H1 (cell line): ENCODE results near the gene POMP. TPM values are rescaled to one million over a fixed set of nuclear protein-coding genes. Genes with fewer than 3 reads are reported as not detected.

ENCODE experiments used
- CTCF ChIA-PET: fragments of 300-600 bp; sonication (Branson Sonifier 250); formaldehyde crosslinking; loops from one replicate; lab custom pipeline; 2021; ENCODE audit not compliant: partially characterized antibody; lab: Charles Lee
- POLR2A ChIA-PET: fragments of 300-600 bp; sonication (Branson Sonifier 250); formaldehyde crosslinking; loops from one replicate; lab custom pipeline; 2021; ENCODE audit warnings: inconsistent platforms; ENCODE audit not compliant: partially characterized antibody; lab: Charles Lee
- DNase-seq, 2 experiments: peaks; one replicate each; pipeline versions ENCODE4 v3.0.0 to v3.0.0-alpha.2; 2010 to 2022; ENCODE audit warnings: low spot score in 2 of 2, low read depth in 1 of 2, mixed read lengths in 1 of 2
- FAIRE-seq: peaks from 2 replicates; lab custom pipeline; 2011; peaks lifted over from hg19 to GRCh38; lab: Jason Lieb, UNC
- H2AFZ ChIP-seq: 2 replicates; pipeline ENCODE4 v1.8.1; 2012; ENCODE audit warnings: low read length, inconsistent platforms
- H2AK5ac ChIP-seq: 2 replicates; pipeline ENCODE4 v1.6.1; 2013; ENCODE audit warnings: low read depth, low read length
- H2BK120ac ChIP-seq: replicated peaks from 2 replicates; pipeline ENCODE3; 2013; ENCODE audit warnings: low read depth, low read length, inconsistent platforms
- H2BK12ac ChIP-seq: 2 replicates; pipeline ENCODE4 v1.6.1; 2013; ENCODE audit warnings: low read depth, low read length
- H2BK15ac ChIP-seq: 2 replicates; pipeline ENCODE4 v1.6.1; 2013; ENCODE audit warnings: low read length
- H2BK20ac ChIP-seq: 2 replicates; pipeline ENCODE4 v1.6.1; 2013; ENCODE audit warnings: low read length
- H2BK5ac ChIP-seq: 2 replicates; pipeline ENCODE4 v1.6.1; 2013; ENCODE audit warnings: low read depth, low read length
- H3K14ac ChIP-seq: 2 replicates; pipeline ENCODE4 v1.6.1; 2013; ENCODE audit warnings: inconsistent platforms; ENCODE audit not compliant: insufficient read length
- H3K18ac ChIP-seq: 2 replicates; pipeline ENCODE4 v1.6.1; 2013; ENCODE audit warnings: low read length; ENCODE audit errors: extremely low read depth
- H3K23ac ChIP-seq: 2 replicates; pipeline ENCODE4 v1.6.1; 2013; ENCODE audit warnings: inconsistent platforms; ENCODE audit not compliant: insufficient read length
- H3K23me2 ChIP-seq: 2 replicates; pipeline ENCODE4 v1.6.1; 2013; ENCODE audit warnings: low read depth, low read length
- H3K27ac ChIP-seq: 2 replicates; pipeline ENCODE4 v1.6.1; 2011; ENCODE audit warnings: low read depth, low read length, inconsistent platforms
- H3K27me3 ChIP-seq, 4 experiments: replicated peaks in 1 of 4; 1 replicate in 1 of 4; 2 replicates in 3 of 4; pipeline versions ENCODE4 v1.6.1 to v1.8.1; 2011 to 2013; ENCODE audit warnings: low read length in 3 of 4, mild to moderate bottlenecking in 3 of 4, inconsistent platforms in 2 of 4, mixed read lengths in 2 of 4, moderate library complexity in 1 of 4; ENCODE audit not compliant: control insufficient read depth in 3 of 4, insufficient read depth in 3 of 4; ENCODE audit errors: extremely low read depth in 1 of 4
- H3K36me3 ChIP-seq, 4 experiments: 2 replicates each; pipeline versions ENCODE4 v1.6.1 to v1.8.1; 2011 to 2013; ENCODE audit warnings: mild to moderate bottlenecking in 4 of 4, low read length in 3 of 4, moderate library complexity in 2 of 4, control low read depth in 1 of 4, inconsistent platforms in 1 of 4; ENCODE audit not compliant: insufficient read depth in 4 of 4, control insufficient read depth in 2 of 4
- H3K4ac ChIP-seq: replicated peaks from 2 replicates; pipeline ENCODE3; 2013; ENCODE audit warnings: low read length, low read depth, mixed read lengths, inconsistent platforms; ENCODE audit not compliant: insufficient read length
- H3K4me1 ChIP-seq, 4 experiments: replicated peaks in 1 of 4; 1 replicate in 1 of 4; 2 replicates in 3 of 4; pipeline versions ENCODE4 v1.6.1 to v1.8.1; 2011 to 2013; ENCODE audit warnings: low read length in 3 of 4, inconsistent platforms in 2 of 4, mixed read lengths in 1 of 4; ENCODE audit not compliant: insufficient read depth in 4 of 4, control insufficient read depth in 3 of 4
- H3K4me2 ChIP-seq, 2 experiments: 2 replicates each; pipeline versions ENCODE4 v1.6.1 to v1.8.1; 2011 to 2013; ENCODE audit warnings: low read depth in 2 of 2, low read length in 2 of 2, control low read depth in 1 of 2, inconsistent platforms in 1 of 2, mild to moderate bottlenecking in 1 of 2; ENCODE audit not compliant: insufficient read depth in 1 of 2
- H3K4me3 ChIP-seq, 4 experiments: fragments of 200-600, 300-600 bp in 1 of 4; sonication (generic), shearing (Covaris generic), sonication (Bioruptor Twin) in 1 of 4; 2 replicates each; pipeline versions ENCODE4 v1.5.1 to v1.8.1; 2011 to 2016; ENCODE audit warnings: low read length in 4 of 4, low read depth in 3 of 4, control low read depth in 2 of 4, inconsistent platforms in 2 of 4, mild to moderate bottlenecking in 2 of 4, mixed read lengths in 1 of 4, moderate library complexity in 1 of 4; ENCODE audit not compliant: insufficient read depth in 2 of 4; ENCODE audit errors: extremely low read depth in 1 of 4
- H3K56ac ChIP-seq: replicated peaks from 2 replicates; pipeline ENCODE3; 2013; ENCODE audit warnings: low read depth, mild to moderate bottlenecking, mixed read lengths, low read length, inconsistent platforms; ENCODE audit not compliant: insufficient read length
- H3K79me1 ChIP-seq: 2 replicates; pipeline ENCODE4 v1.6.1; 2013; ENCODE audit warnings: low read depth, low read length, control low read depth
- H3K79me2 ChIP-seq, 2 experiments: 2 replicates each; pipeline versions ENCODE4 v1.6.1 to v1.8.1; 2012 to 2013; ENCODE audit warnings: low read length in 2 of 2, mild to moderate bottlenecking in 2 of 2, inconsistent platforms in 1 of 2; ENCODE audit not compliant: insufficient read depth in 2 of 2, control insufficient read depth in 1 of 2
- H3K9ac ChIP-seq, 4 experiments: replicated peaks in 1 of 4; 1 replicate in 1 of 4; 2 replicates in 3 of 4; pipeline versions ENCODE4 v1.6.1 to v1.8.1; 2011 to 2013; ENCODE audit warnings: low read depth in 3 of 4, low read length in 3 of 4, control low read depth in 2 of 4, mild to moderate bottlenecking in 2 of 4, moderate library complexity in 2 of 4, inconsistent platforms in 1 of 4; ENCODE audit errors: extremely low read depth in 1 of 4
- H3K9me3 ChIP-seq, 2 experiments: 2 replicates each; pipeline versions ENCODE4 v1.6.1 to v1.8.1; 2012 to 2013; ENCODE audit warnings: mild to moderate bottlenecking in 2 of 2, moderate library complexity in 2 of 2, control low read depth in 1 of 2, inconsistent platforms in 1 of 2, low read depth in 1 of 2, low read length in 1 of 2, mixed read lengths in 1 of 2; ENCODE audit not compliant: insufficient read depth in 2 of 2
- H4K20me1 ChIP-seq, 2 experiments: replicated peaks in 1 of 2; 2 replicates each; pipeline versions ENCODE3 to v1.8.1; 2011 to 2013; ENCODE audit warnings: inconsistent platforms in 2 of 2, low read length in 2 of 2, mild to moderate bottlenecking in 1 of 2; ENCODE audit not compliant: insufficient read depth in 2 of 2, control insufficient read depth in 1 of 2
- H4K5ac ChIP-seq: 2 replicates; pipeline ENCODE4 v1.6.1; 2013; ENCODE audit warnings: low read length, low read depth, mixed read lengths, inconsistent platforms; ENCODE audit not compliant: insufficient read length
- H4K8ac ChIP-seq: 2 replicates; pipeline ENCODE4 v1.8.0; 2013; ENCODE audit warnings: mild to moderate bottlenecking, moderate library complexity, low read length, inconsistent platforms; ENCODE audit not compliant: insufficient read depth; ENCODE audit errors: extremely low read depth
- H4K91ac ChIP-seq: replicated peaks from 2 replicates; pipeline ENCODE3; 2013; ENCODE audit warnings: low read length, mixed read lengths, inconsistent platforms; ENCODE audit not compliant: insufficient read length
- ASH2L ChIP-seq: fragments of 200-600, 300-600 bp; sonication (generic); IDR thresholded peaks from one replicate; pipeline ENCODE4 v1.7.1; 2017; ENCODE audit warnings: low read length
- BRCA1 ChIP-seq: IDR thresholded peaks from 2 replicates; pipeline ENCODE4 v1.6.1; 2012; ENCODE audit warnings: low read depth, low read length, improper control_type of control experiment
- CEBPB ChIP-seq: IDR thresholded peaks from 2 replicates; pipeline ENCODE4 v1.6.1; 2012; ENCODE audit warnings: low read depth, low read length
- E2F6 ChIP-seq: IDR thresholded peaks from 2 replicates; pipeline ENCODE4 v1.6.1; 2012; ENCODE audit warnings: inconsistent platforms
- JUND ChIP-seq: IDR thresholded peaks from 2 replicates; pipeline ENCODE4 v1.6.1; 2011; ENCODE audit warnings: mild to moderate bottlenecking, improper control_type of control experiment, low read length
- MAX ChIP-seq: IDR thresholded peaks from 2 replicates; pipeline ENCODE4 v1.6.1; 2012; ENCODE audit warnings: inconsistent platforms
- POU5F1 ChIP-seq: IDR thresholded peaks from 2 replicates; pipeline ENCODE4 v1.6.1; 2011; ENCODE audit warnings: low read depth, mild to moderate bottlenecking, low read length, moderate library complexity
- RFX5 ChIP-seq: IDR thresholded peaks from 2 replicates; pipeline ENCODE4 v1.6.1; 2011; ENCODE audit warnings: low read depth, low read length, improper control_type of control experiment, borderline replicate concordance
- RNF2 ChIP-seq: fragments of 200-900, 300-1000 bp; sonication (generic); IDR thresholded peaks from 2 replicates; pipeline ENCODE4 v1.7.1; 2016; ENCODE audit warnings: borderline replicate concordance, low read depth, mild to moderate bottlenecking, antibody characterized with exemption, low read length; ENCODE audit not compliant: poor library complexity, severe bottlenecking; ENCODE audit errors: missing control alignments
- RXRA ChIP-seq: IDR thresholded peaks from 2 replicates; pipeline ENCODE4 v1.6.1; 2011; ENCODE audit warnings: low read depth, mild to moderate bottlenecking, low read length, moderate library complexity; ENCODE audit not compliant: insufficient read depth
- TBP ChIP-seq: IDR thresholded peaks from 2 replicates; pipeline ENCODE4 v1.6.1; 2011; ENCODE audit warnings: low read depth, low read length, improper control_type of control experiment
- ZNF274 ChIP-seq: IDR thresholded peaks from 2 replicates; pipeline ENCODE4 v1.7.0; 2012; ENCODE audit warnings: low read length, borderline replicate concordance; ENCODE audit errors: extremely low read depth
- WGBS, 2 experiments: shearing (Covaris generic) in 1 of 2; methylation state at CpG; one replicate each; pipeline versions ENCODE4 v1.1.6 to v1.1.7; 2013 to 2015; ENCODE audit warnings: low lambda C conversion rate in 2 of 2, mixed read lengths in 2 of 2, inconsistent platforms in 1 of 2, low coverage in 1 of 2, missing lambda C conversion rate in 1 of 2; ENCODE audit not compliant: insufficient replicate concordance in 2 of 2, insufficient coverage in 1 of 2, insufficient read length in 1 of 2; ENCODE audit errors: extremely low coverage in 1 of 2, missing lambda C conversion rate in 1 of 2; 5-methylcytosine and 5-hydroxymethylcytosine counted together
- polyA plus RNA-seq, 7 experiments: library from polyadenylated mRNA; depleted of rRNA in 3 of 7; stranded (reverse) in 5 of 7; unstranded in 2 of 7; fragments of >200 nt in 5 of 7; fragments of 200-250 nt in 2 of 7; gene quantifications; 1 replicate in 5 of 7; 2 replicates in 1 of 7; 4 replicates in 1 of 7; pipeline versions ENCODE4 v1.2.1 to v1.2.3, GENCODE V29; 2011 to 2013; ENCODE audit warnings: missing spikeins in 2 of 7, mixed read lengths in 2 of 7
- total RNA-seq: library from RNA; stranded (reverse); fragmentation: NEBNext Ultra II Directional; extraction: Animal tissue kit (Norgen Biotek cat#: 25700); gene quantifications from 2 replicates; pipeline ENCODE4 v1.2.1, GENCODE V29; 2021

POMP gene
- total and polyA plus RNA-seq, 2 of the 8 experiments (the other 6 are each of a cell fraction or from before 2014, with no cell fraction given): 38.4 to 115 TPM

GRCh38 chr13:28717170-28717569 is 58.2 kb downstream of the POMP start:
- H2BK12ac ChIP-seq: no peak overlapping the region
- no peak overlapping the region for H2AFZ ChIP-seq
- TF ChIP-seq ZNF274: no peak
- TF ChIP-seq ASH2L: no peak
- TF ChIP-seq JUND: no peak
- no peak for TF ChIP-seq TBP
- no peak for TF ChIP-seq BRCA1
- TF ChIP-seq E2F6: no peak
- TF ChIP-seq MAX: no peak
- no peak for TF ChIP-seq RFX5
- TF ChIP-seq CEBPB: no peak
- TF ChIP-seq RXRA: no peak
- TF ChIP-seq RNF2: no peak
- TF ChIP-seq POU5F1: no peak
- FAIRE-seq (no peak), DNase-seq (no peak)
- no peak overlapping the region for H2BK15ac ChIP-seq
- no peaks in the 10 kb centered on the region for H3K36me3 ChIP-seq
- no peaks in the 10 kb centered on the region; a peak in 1 of 7 replicates for H3K4me1 ChIP-seq
- no peak overlapping the region for H2BK20ac ChIP-seq
- no peaks in the 10 kb centered on the region for H3K79me1 ChIP-seq
- no peak overlapping the region for H2BK120ac ChIP-seq
- no peaks in the 10 kb centered on the region for H4K20me1 ChIP-seq
- H3K9ac ChIP-seq: no peak overlapping the region
- H3K56ac ChIP-seq: no peak overlapping the region
- peaks cover 0 to 14% (median 12%) of the 10 kb centered on the region in 4 experiments; a peak in 6 of 7 replicates for H3K27me3 ChIP-seq
- no peak overlapping the region for H4K8ac ChIP-seq
- no peaks in the 10 kb centered on the region for H3K79me2 ChIP-seq
- no peaks in the 10 kb centered on the region for H3K9me3 ChIP-seq
- H2BK5ac ChIP-seq: no peak overlapping the region
- 97% methylated on average over 3 of the region's 3 CpGs; no CpG with 5 or more reads in 1 of the 2 experiments for WGBS, 2 experiments
- H3K14ac ChIP-seq: no peak overlapping the region
- no peak overlapping the region for H4K91ac ChIP-seq
- no peak overlapping the region for H3K4me3 ChIP-seq
- H3K23me2 ChIP-seq: peaks cover 10% of the 10 kb centered on the region
- ChIA-PET POLR2A (interaction anchor here (1.0 kb wide), 1 partner anchor 37 kb away, joined by 3 read pairs; no protein-coding TSS in a partner anchor), CTCF (interaction anchor here (1.0 kb wide), 1 partner anchor 20 kb away, joined by 4 read pairs; no protein-coding TSS in a partner anchor)
- no peak overlapping the region for H3K23ac ChIP-seq
- H3K27ac ChIP-seq: no peak overlapping the region
- H2AK5ac ChIP-seq: no peak overlapping the region
- H3K4ac ChIP-seq: no peak overlapping the region
- H4K5ac ChIP-seq: no peak overlapping the region
- H3K4me2 ChIP-seq: no peak overlapping the region
- no peak overlapping the region for H3K18ac ChIP-seq
